NOMO-1 treated with dmso at 0.1 percent for 144 hours (cell line): Measurements from ENCODE around the gene PLXNA3.

ENCODE experiments used
- DNase-seq: peaks from one replicate; lab custom pipeline; 2025; ENCODE audit not compliant: unreplicated experiment; lab: John Stamatoyannopoulos, UW

The PLXNA3 gene

DNA sequence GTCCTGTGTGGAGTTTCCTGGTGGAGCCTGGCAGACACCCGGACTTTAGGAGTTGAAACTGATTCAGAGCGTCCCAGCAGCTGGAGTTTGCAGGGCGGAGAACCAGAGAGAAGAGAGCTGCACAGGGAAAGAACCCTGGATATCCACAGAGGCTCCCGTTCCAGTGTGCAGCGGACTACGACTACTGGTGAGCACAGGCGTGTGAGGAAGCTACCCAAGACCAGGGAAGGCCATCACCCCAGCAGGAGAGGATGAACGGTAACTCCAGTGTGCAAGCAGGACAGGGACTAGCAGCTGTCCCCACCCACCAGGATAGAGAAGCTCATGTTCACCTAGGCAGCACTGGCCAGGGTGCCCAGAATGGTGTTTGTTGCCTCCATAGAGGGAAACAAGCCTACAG, 18.7 kb downstream of the PLXNA3 start:
- no peak for DNase-seq

DNA sequence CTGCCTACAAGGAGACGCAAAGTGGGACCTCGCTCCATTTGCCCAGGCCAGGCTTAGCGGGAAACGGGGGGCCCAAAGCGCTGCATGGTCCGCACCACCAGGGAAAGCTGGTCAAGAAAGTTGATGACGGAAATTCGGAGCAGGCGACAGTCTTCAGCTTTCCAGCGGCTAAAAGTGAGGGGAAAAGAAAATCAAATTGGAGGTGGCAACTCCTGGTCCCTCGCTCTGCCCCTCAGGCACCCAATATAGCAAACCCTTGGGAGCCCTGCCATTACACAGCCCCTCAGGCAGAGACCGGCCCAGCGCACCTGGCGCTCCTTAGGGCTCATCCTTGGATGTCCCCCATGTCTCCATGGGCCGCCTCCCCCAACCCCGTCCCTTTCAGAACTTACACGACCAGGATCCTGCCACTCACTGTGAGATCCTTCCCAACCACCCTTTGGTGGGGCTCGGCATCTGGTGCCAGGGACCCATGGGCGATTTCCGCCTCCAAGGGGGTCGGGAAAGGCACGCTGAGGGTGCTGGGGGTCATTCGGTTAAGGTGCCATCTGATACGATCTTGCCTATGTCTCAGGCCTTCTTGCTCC, 19.9 kb downstream of the PLXNA3 start:
- DNase-seq, result no peak

DNA sequence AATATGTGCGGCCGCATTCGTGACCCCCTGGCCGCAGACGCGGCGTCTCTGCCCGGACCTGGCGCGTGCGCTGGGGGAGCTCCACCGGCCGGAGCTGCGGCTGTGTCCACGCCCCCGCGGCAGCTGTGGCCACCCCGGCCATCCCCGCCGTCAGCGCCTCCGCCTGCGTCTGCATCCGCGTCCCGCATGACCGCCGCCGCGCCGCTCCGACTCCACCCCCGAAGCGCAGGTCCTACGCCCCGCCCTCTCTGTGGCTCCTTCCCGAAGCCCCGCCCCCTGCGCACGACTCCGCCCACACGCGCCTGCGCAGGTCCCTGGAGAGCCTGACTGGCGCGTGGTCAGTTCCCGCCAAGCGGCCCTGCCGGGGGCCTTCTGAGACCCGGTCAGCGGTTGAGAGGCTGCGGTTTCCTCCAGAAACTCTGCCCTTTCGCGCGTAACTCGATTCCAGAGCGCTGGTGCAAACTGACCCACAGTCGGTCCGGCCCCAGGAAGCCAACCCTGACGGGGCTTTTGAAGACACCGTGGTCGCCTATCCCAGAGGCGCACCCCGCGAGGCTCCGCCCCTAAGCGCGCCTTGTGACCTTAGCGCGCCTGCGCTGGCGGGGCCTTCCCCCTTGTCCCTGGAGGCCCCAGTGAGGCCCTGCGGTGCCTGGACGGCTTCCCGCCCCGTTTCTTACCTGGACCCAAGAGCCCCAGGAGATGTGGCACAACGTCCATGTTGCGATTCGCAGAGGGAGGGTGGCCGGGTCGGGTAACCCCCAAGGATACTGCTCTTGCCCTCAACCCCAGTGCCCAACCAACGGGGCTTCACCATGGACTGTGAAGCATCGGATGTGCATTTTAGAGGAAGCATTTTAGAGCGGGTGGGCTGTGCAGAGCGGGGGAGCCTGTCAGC, 20.9 kb downstream of the PLXNA3 start, which contains the start of gene LAGE3:
TSS of gene LAGE3 (minus strand) at position 554 of the 895 bp plus-strand sequence. CDS start at position 188, 366 bp downstream.
- DNase-seq, result peak; percentile 73

DNA sequence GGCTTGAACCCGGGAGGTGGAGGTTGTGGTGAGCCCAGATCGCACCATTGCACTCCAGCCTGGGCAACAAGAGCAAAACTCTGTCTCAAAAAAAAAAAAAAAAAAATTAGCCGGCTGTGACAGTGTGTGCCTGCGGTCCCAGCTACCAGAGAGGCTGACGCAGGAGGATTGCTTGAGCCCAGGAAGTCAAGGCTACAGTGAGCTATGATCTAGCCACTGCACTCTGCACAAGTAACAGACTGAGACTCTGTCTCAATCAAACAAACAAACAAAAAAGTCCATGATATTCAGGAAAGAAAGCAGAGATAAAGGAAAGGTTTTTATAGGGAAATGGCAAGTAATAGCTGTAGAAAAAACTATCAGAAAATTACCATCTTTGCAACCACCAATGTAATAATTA, 23.1 kb downstream of the PLXNA3 start:
- DNase-seq, result no peak

DNA sequence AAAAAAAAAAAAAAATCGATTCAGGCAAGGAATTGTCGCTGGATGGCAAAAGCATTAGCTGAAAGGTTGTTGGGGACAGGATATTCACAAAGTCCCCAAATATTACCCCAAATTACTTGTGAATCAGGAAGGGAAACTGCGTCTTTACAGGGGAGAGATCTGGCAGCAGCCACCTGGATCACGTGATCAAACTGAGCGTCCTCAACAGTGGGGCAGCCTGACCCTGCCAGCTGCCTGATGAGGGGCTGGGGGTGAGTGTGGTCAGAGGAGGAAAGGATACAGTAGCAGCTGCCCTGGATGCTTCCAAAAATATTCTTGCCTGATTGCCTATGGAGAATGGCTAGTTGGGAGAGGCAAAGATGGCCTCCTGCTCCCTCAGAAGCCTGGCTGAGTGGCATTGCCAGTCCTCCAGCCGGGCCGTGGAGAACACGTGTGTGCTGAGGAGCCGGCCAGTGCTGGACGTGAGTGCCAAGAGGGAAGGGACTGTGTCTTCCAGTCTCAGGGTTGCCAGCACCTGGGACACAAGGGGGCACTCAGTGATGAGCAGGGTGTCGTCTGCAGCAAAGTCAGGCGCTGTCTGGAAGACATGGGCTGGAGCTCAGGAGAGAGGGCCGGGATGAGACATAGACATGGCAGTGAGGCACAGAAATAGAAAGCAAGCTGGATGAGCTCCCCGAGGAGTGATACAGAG, 24.0 kb downstream of the PLXNA3 start:
- DNase-seq, result no peak

DNA sequence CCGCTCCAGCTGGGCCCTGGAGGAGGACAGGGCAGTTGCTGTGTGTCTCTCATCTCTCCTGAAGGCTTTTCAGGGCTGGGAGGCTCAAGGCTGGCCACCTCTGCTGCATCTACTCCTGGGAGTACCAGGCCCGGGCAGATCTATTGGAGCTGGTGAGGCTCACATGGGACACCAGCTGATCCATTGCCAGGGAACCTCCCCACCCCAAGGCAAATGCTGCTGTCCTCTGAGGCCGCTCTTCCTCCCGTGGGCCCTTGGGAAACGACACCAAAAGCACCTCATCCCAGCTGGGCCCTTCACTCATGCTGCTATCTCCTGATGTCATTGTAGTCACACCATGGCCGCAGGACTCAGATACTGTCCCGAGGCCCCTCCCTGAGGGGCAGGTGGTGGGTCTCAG, 24.7 kb downstream of the PLXNA3 start:
- no peak for DNase-seq

DNA sequence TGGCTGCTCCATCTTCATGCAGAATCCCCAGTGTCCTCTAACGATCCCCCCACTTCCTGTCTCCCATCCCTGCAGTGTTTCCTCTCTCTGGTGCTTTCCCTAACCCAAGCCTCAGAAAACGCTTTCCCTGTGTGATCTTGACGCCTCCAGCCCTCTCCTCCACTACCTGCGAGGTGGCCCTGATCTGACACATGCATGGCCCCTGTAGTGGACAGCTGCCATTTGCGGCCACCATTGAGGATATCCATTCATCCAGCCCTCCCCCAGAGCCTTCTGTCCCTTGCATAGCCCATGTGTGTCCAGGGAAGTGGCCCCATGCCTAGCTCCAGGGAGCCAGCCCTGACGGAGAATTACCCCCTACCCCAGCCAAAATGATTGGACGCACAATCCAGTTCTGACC, 25.2 kb downstream of the PLXNA3 start:
- DNase-seq, result no peak

DNA sequence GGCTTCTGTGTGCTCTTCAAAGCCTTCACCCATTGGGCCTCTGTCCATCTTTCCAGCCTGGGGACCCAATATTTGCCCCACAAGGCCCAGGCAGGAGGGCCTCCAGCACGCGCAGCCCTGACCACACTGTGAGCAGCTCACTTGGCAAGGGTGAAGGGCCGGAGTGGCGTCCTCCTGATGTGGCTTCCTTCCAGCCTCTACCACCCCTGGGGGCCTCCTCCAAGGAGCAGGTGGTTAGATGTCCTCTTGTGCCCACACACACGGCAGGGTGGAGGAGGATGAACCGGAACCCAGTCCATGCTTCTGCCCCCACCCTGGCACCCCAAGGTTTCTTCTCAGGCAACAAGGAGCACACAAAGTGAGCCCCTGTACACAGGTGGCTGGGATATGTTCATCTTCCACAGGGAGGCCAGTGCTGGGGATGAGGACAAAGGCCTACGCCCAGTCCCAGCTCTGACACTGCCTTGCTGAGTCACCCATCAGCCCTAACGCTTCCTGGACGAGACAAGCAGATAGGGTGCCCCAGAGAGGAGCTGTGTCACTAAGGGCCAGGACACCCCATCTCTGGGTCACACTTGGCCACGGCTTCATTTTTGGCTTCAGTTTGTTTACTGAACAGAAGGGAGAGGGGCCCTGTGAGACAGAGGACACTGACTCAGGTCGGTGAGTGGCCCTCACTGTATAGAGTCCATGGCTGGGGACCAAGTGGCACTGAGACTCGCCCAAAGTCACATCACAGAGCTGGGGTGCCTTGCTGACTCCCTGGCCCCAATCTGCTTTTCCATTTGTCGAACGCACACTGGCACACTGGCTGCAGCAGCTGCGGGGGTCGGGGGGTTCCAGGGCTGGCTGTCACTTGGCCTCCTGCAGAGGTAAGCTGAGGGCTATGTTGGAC, 26.4 kb downstream of the PLXNA3 start:
- DNase-seq, result no peak

DNA sequence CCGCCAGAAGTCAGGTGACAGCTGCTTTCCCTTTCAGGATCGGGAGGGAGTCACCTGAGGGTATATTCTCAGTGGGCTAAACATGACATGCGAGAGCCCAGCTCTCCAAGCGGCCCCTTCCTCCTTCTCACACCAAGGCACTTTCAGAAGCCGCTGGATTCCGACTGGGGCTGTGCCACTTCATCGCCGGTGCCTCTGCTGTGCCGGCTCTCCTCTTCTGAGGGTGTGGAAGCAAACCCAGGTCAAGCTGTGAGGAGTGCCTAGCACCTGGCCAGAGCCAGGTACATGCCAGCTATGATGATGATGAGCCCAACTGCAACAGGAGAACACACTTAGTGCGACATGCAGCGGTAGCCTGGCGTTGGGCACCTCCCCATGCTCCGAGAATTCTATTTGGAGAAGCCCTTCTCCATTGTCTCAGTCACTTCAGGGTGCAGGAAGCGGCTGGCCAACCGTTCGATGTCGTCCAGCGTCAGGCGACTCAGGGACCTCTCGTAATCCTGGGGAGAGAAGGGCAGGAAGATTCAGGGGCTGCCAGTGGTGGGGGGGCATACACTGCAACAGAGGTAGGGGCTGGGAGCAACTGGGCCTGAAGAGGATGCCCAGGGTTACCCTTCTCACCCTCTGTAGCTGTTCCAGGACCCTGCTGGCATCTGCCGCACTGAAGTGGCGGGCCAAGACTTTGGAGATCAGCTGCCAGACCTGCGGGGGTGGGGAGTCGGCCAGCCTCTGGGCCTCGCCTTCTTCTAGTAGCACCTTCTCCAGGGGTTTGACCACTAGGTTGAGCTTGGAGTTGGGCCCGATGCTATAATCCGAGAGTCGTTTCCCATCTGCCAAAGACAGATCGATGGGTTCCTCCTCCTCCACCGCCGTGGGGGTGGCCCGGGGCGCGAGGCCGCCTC, 27.3 kb downstream of the PLXNA3 start:
- no peak for DNase-seq

DNA sequence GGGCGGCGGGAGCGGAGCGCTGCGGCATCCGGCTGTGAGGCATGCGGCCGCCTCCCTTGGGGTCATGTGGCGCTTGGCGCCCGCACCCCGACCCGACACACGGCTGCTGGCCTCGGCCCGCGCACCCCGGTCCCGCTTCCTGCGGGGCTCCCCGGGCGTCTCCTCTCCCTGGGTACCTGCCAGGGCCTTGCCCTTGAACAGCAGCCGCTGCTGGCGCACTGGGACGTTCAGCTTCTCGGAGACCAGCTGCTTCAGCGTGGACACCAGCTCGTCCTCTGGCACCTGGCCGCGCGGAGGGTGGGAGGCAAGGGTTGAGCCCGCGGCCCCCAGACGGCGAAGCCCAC, 27.9 kb downstream of the PLXNA3 start:
- no peak for DNase-seq

DNA sequence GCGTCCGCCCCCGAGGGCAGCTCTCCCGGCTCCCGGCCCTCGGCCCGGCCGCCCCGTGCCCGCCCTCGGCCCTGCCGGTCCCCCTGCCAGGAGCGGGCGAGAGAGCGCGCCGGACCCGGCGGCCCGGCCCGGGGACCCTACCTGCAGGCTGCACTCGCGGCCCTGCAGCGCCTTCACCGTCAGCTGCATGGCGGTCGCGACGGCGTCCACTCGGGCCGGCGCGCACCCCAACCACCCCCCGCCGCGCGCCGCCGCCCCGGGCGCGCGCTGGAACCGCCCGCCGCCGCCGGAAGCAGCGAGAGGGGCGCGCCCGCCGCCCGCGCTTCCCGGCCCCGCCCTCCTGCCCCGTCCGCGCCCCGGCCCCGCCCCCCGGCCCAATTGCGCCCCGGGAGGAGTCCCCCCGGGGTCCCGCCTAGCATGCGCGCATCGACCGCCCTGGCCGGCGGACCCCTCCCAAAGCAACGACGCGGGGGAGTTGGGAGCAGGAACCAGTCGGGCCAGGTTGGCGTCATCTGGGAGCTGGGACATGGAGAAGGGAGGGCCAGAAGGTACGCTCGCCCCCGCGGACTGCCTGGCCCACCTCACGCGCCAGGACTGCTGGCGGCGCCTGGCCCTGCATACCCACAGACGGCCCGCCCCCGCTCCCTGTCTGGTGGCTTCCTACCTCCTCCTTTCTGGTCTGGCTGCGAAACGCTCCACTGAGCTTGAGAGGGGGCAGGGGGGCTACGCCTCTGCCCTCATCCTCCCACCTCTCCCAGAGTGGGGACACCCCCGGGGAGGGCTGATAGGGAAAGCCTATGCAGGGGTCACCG, 28.5 kb downstream of the PLXNA3 start, which contains the start of gene UBL4A:
TSS of gene UBL4A (minus strand) at position 220 of the 812 bp plus-strand sequence. CDS start at position 189, 31 bp downstream.
- peak; percentile 5 for DNase-seq

DNA sequence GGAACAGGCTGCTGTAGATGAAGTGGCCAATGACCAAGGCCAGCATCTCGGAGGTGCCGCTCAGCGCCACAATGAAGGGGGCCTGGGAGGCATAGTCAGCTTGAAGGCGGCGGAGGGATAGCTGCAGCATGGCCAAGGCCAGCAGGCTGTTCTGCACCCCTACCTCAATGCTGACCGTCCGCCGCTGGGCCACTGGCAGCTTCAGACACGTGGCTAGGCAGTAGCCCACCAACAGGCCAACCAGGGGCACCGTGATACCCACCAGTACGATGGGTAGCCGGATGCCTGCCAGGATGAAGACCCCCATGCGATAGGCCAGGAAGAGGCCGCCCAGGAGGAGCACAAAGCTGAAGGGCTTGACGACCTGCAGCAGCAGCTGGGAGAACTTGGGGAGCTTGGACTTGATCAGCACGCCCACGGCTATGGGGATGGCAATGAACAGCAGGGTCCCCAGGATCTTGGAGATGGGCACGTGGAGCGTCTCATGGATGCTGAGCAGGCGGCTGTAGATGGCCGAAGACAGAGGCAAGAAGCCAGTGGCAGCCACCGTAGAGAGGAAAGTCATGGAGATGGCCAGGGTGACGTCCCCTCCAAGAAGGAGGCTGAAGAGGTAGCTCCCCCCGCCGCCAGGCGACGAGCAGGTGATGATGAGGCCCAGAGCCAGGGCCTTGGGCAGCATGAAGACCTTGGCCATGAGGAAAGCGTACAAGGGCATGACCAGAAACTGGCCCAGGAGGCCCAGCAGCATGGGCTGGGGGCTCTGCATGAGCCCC, 29.6 kb downstream of the PLXNA3 start:
- DNase-seq, result no peak

DNA sequence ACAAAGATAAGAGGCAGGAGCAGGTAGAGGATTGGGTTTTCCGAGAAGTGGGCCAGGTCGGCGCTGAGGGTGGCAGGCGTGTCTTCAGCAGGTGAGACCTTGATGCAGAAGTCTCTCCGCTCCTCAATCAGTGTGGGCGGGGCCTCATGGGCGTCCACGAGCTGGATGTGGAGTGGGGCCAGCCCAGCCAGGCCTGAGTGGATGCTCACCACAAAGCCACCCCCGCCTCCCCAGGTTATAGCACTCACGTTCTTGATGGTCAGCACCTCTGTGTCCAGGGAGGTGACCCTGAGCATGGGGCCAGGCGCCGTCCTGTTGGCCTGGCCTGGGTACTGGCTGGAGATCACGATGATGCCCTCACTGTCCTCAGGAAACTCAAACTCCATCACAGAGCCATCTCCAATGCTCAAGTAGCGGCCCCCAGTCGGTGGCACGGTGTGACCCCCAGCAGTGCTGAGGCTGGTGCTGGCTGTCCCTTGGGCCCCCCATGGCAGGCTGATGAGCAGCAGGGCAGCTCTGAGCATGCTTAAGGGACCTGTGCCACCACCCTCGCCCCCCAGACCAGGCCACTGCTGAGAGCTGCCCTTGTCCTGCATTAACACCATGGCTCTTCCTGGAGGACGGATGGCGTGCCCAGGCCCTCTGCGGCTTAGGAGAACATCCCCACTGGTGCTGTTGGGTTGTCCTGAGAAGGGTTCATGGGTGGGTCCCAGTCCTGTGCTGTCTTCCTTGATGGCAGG, 30.4 kb downstream of the PLXNA3 start:
- no peak for DNase-seq

DNA sequence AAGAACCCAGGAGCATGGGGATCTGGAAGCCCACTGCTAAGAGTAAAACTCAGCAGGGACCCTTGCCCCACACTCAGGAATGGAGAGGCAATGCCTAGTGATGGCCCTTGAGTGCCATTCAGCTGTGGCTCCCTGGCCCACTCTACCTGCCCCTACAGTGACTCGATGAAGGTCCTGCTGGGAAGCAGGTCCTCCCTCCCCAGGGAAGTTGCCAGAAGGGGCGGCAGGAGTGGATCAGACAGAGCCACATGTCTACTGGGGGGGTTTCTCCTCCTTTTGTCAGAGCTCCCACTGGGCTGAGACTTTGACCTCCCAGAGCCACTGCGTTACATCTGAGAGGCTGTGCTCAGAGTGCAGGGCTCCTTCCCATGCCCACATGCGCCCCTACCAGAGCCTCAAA, 31.1 kb downstream of the PLXNA3 start:
- no peak for DNase-seq

DNA sequence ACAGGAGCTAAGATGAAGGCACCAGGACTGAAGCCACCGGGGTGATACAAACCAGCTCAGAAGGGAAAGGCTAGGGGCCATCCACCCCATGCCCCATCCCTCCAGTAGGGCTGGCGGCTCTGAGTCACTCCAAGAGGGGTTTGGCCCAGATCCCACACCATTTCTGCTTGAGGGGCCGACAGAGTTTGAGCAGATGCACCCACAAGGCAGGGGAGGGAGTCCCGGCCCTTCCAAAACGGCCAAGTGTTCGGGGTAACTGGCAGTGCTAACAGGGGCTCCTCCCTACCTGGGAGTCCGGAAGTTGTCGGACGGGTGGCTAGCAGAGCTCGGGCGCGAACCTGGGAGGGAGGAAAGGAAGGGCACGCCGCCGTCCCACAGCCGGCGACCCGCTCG, 31.9 kb downstream of the PLXNA3 start:
- no peak for DNase-seq

DNA sequence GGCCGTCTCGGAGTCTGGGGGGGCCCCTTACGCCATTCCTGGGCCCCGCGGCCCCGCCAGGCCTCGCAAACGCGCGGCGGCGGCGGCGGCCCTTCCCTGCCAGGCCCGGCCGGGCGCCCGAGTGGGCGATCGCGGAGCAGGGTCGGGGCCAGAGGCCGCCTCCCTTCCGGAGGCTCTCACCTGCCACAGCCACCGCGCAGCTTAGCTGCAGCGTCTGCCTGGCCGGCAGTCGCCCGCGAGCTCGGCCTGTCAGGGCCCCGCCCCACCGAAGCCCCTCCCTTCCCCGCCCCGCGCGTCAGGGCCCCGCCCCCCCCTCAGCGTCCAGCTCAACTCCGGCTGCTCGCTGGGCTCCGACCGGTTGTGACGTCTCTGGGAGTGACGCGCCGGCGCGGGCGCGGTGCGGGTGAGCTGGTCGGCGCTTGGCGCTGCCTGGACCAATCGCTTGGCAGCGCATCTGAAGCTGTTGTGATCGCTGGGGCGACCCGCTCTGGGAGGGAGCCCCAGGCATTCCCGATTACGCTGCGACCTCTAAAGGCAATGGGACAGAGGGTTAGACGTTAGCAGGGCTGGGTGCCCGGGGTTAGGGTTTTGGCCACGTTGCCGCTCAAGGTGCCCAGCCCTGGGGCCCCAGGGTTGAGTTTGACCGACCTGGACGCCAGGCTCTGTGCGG, 32.5 kb downstream of the PLXNA3 start, which contains the start of gene SLC10A3:
TSS of gene SLC10A3 (minus strand) at position 216 of the 670 bp plus-strand sequence. CDS start 1,689 bp downstream, outside the sequence.
- DNase-seq, result peak; percentile 74

DNA sequence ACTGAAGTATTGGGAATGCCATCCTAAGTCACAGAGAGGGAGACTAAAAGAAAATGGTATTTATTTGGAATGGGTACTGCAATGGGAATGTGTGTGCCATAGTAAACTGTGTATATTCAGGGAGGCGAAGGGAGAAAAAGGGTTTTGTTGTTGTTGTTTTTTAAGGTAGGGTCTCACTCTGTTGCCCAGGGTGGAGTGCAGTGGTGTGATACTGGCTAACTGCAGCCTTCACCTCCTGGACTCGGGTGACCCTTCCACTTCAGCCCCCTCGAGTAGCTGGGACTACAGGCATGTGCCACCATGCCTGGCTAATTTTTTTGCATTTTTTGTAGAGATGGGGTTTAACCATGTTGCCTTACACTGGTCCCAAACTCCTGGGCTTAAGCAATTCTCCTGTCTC, 36.6 kb downstream of the PLXNA3 start:
- DNase-seq, result no peak
